Activated naive CD8-positive, alpha-beta T cell (primary cell): ENCODE measurements around the gene IGIP.

Experiments
- H3K27ac Mint-ChIP-seq: one replicate; pipeline ENCODE4 v1.8.0; 2021; ENCODE audit warnings: mixed read lengths
- H3K27me3 Mint-ChIP-seq: one replicate; pipeline ENCODE4 v1.8.0; 2021; ENCODE audit warnings: mixed read lengths
- H3K36me3 Mint-ChIP-seq: one replicate; pipeline ENCODE4 v1.8.0; 2021; ENCODE audit warnings: mixed read lengths
- H3K4me1 Mint-ChIP-seq: one replicate; pipeline ENCODE4 v1.8.0; 2021; ENCODE audit warnings: low read depth, mixed read lengths
- H3K4me3 Mint-ChIP-seq: one replicate; pipeline ENCODE4 v1.8.0; 2021; ENCODE audit warnings: mild to moderate bottlenecking, mixed read lengths
- H3K9me3 Mint-ChIP-seq: one replicate; pipeline ENCODE4 v1.8.0; 2021; ENCODE audit warnings: low read depth, mixed read lengths

IGIP gene

GRCh38 chr5:140117523-140117922, 8.2 kb upstream of the IGIP start:
- Mint-ChIP-seq H3K4me3 (peak overlapping the region; percentile 66), H3K4me1 (peaks cover 60% of the 10 kb centered on the region), H3K36me3 (peaks cover 2% of the 10 kb centered on the region), H3K27ac (no peak overlapping the region), H3K9me3 (no peaks in the 10 kb centered on the region), H3K27me3 (no peaks in the 10 kb centered on the region)

GRCh38 chr5:140118302-140118936, 7.3 kb upstream of the IGIP start:
- Mint-ChIP-seq H3K27me3 (no peaks in the 10 kb centered on the region), H3K9me3 (no peaks in the 10 kb centered on the region), H3K4me1 (peaks cover 60% of the 10 kb centered on the region), H3K4me3 (no peak overlapping the region), H3K27ac (no peak overlapping the region), H3K36me3 (peaks cover 2% of the 10 kb centered on the region)

- Mint-ChIP-seq H3K9me3 (no peaks in the 10 kb centered on the region), H3K27me3 (no peaks in the 10 kb centered on the region), H3K4me3 (no peak overlapping the region), H3K36me3 (no peaks in the 10 kb centered on the region), H3K27ac (no peak overlapping the region), H3K4me1 (peaks cover 55% of the 10 kb centered on the region)
Observed at GRCh38 chr5:140126315-140127012, 727 bp downstream of the IGIP start.

- no peaks in the 10 kb centered on the region for H3K27me3 Mint-ChIP-seq
- H3K9me3 Mint-ChIP-seq: no peaks in the 10 kb centered on the region
- H3K27ac Mint-ChIP-seq: no peak overlapping the region
- H3K36me3 Mint-ChIP-seq: no peaks in the 10 kb centered on the region
- H3K4me3 Mint-ChIP-seq: no peak overlapping the region
- H3K4me1 Mint-ChIP-seq: peaks cover 58% of the 10 kb centered on the region
Observed at GRCh38 chr5:140128376-140128775, 2.6 kb downstream of the IGIP start.

- no peaks in the 10 kb centered on the region for H3K9me3 Mint-ChIP-seq
- peaks cover 56% of the 10 kb centered on the region for H3K4me1 Mint-ChIP-seq
- H3K27me3 Mint-ChIP-seq: no peaks in the 10 kb centered on the region
- H3K36me3 Mint-ChIP-seq: no peaks in the 10 kb centered on the region
- no peak overlapping the region for H3K4me3 Mint-ChIP-seq
- no peak overlapping the region for H3K27ac Mint-ChIP-seq
Observed at GRCh38 chr5:140130949-140131733, 5.4 kb downstream of the IGIP start.

- Mint-ChIP-seq H3K4me3 (no peak overlapping the region), H3K36me3 (no peaks in the 10 kb centered on the region), H3K4me1 (peaks cover 53% of the 10 kb centered on the region), H3K27ac (no peak overlapping the region), H3K9me3 (no peaks in the 10 kb centered on the region), H3K27me3 (no peaks in the 10 kb centered on the region)
Observed at GRCh38 chr5:140131967-140132409, 6.3 kb downstream of the IGIP start.

GRCh38 chr5:140133514-140134167, 7.9 kb downstream of the IGIP start:
- Mint-ChIP-seq H3K36me3 (no peaks in the 10 kb centered on the region), H3K4me1 (peaks cover 54% of the 10 kb centered on the region)

GRCh38 chr5:140134277-140134935, 8.7 kb downstream of the IGIP start:
- Mint-ChIP-seq H3K9me3 (no peaks in the 10 kb centered on the region), H3K27me3 (no peaks in the 10 kb centered on the region), H3K36me3 (no peaks in the 10 kb centered on the region), H3K4me3 (peak overlapping the region; percentile 8), H3K4me1 (peaks cover 55% of the 10 kb centered on the region), H3K27ac (no peak overlapping the region)

More at GRCh38 chr5:140133514-140134167, 7.9 kb downstream of the IGIP start:
- no peak overlapping the region for H3K27ac Mint-ChIP-seq
- no peaks in the 10 kb centered on the region for H3K9me3 Mint-ChIP-seq
- no peak overlapping the region for H3K4me3 Mint-ChIP-seq
- no peaks in the 10 kb centered on the region for H3K27me3 Mint-ChIP-seq

- Mint-ChIP-seq H3K36me3 (no peaks in the 10 kb centered on the region), H3K27ac (no peak overlapping the region), H3K4me3 (no peak overlapping the region), H3K4me1 (peaks cover 52% of the 10 kb centered on the region), H3K9me3 (no peaks in the 10 kb centered on the region), H3K27me3 (no peaks in the 10 kb centered on the region)
Observed at GRCh38 chr5:140135127-140135526, 9.4 kb downstream of the IGIP start.

- Mint-ChIP-seq H3K27me3 (no peaks in the 10 kb centered on the region), H3K4me3 (no peak overlapping the region), H3K27ac (no peak overlapping the region), H3K36me3 (no peaks in the 10 kb centered on the region), H3K9me3 (no peaks in the 10 kb centered on the region), H3K4me1 (peaks cover 39% of the 10 kb centered on the region)
Observed at GRCh38 chr5:140136624-140137023, 10.9 kb downstream of the IGIP start.

GRCh38 chr5:140140435-140140834, 14.7 kb downstream of the IGIP start:
- Mint-ChIP-seq H3K9me3 (no peaks in the 10 kb centered on the region), H3K27me3 (peaks cover 5% of the 10 kb centered on the region), H3K36me3 (no peaks in the 10 kb centered on the region), H3K27ac (no peak overlapping the region), H3K4me3 (no peak overlapping the region), H3K4me1 (peaks cover 21% of the 10 kb centered on the region)

- H3K27ac Mint-ChIP-seq: no peak overlapping the region
- H3K4me3 Mint-ChIP-seq: no peak overlapping the region
- H3K9me3 Mint-ChIP-seq: no peaks in the 10 kb centered on the region
- H3K4me1 Mint-ChIP-seq: peaks cover 24% of the 10 kb centered on the region
- no peaks in the 10 kb centered on the region for H3K36me3 Mint-ChIP-seq
- H3K27me3 Mint-ChIP-seq: peaks cover 5% of the 10 kb centered on the region
Observed at GRCh38 chr5:140141241-140141640, 15.5 kb downstream of the IGIP start.

- Mint-ChIP-seq H3K4me1 (peaks cover 27% of the 10 kb centered on the region), H3K36me3 (no peaks in the 10 kb centered on the region), H3K9me3 (no peaks in the 10 kb centered on the region), H3K4me3 (no peak overlapping the region), H3K27ac (no peak overlapping the region), H3K27me3 (peaks cover 5% of the 10 kb centered on the region)
Observed at GRCh38 chr5:140142246-140142645, 16.5 kb downstream of the IGIP start.

GRCh38 chr5:140142856-140143255, 17.1 kb downstream of the IGIP start:
- Mint-ChIP-seq H3K36me3 (no peaks in the 10 kb centered on the region), H3K27ac (no peak overlapping the region), H3K27me3 (peaks cover 5% of the 10 kb centered on the region), H3K4me1 (peaks cover 24% of the 10 kb centered on the region), H3K4me3 (no peak overlapping the region), H3K9me3 (no peaks in the 10 kb centered on the region)
